SH-SY5Y (cell line): ENCODE results near the gene MGP.

ENCODE experiments used
- GATA2 ChIP-seq: IDR thresholded peaks from 2 replicates; pipeline ENCODE4 v1.6.1; 2011; ENCODE audit warnings: mild to moderate bottlenecking, low read depth, low read length
- GATA3 ChIP-seq: IDR thresholded peaks from 2 replicates; pipeline ENCODE4 v1.6.1; 2011; ENCODE audit warnings: low read depth, mild to moderate bottlenecking, low read length, moderate library complexity

DNA sequence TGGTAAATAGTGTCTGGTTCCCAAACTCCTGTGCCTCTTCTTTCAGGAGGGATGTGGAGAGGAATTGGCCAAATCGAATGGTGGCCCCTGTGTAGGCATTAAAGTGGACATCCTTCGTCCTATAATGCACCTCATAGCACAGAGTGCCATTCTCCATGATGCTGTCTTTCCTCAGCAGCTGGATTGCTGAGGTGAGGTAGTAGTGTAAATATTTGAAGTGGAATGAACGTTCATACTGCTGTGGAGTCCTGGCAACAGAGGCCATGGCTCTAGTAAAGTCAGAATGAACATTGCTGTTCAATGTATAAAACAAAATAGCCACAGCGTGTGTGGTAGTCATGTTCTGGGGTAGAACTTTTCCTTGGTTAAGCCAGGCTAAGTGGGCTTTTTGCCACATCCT is 45.0 kb downstream of the MGP start:
- TF ChIP-seq GATA3 (no peak), GATA2 (no peak)
